ENCODE results near the gene TAF11L5. TPM values are rescaled to one million over a fixed set of nuclear protein-coding genes. Genes with fewer than 3 reads are reported as not detected.

Gene TAF11L5
- not detected in 2 replicates for total RNA-seq

DNA sequence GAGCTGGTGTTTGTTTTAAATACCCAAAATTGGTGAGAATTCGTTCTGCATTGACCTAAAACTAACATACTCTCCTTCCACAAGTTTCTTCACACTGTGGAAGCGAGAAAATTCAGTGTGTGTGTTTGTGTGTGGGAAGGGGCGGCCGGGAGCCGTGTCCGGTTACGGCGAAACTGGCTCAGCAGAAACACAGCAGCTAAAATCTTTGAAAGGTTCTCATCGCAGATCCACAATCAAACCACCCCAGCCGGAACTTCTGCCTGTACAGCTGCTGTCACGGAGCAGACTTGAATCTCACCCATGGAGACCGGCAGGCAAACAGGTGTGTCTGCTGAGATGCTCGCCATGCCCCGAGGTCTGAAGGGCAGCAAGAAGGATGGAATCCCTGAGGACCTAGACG lies at the start of gene TAF11L5:
TAF11L5 (plus strand) TSS at position 301 of the 400 bp plus-strand sequence.

GRCh38 chr5:17497931-17498330 lies 27.1 kb upstream of the TAF11L5 start, which contains the start of gene TAF11L2:
TAF11L2 (plus strand) TSS chr5:17498231.

GRCh38 chr5:17518067-17518466 lies 7.0 kb upstream of the TAF11L5 start, which contains the start of gene TAF11L3:
TAF11L3 (plus strand) TSS chr5:17518367.

GRCh38 chr5:17521501-17521900 lies 3.5 kb upstream of the TAF11L5 start, which contains the start of gene TAF11L4:
TAF11L4 (plus strand) TSS chr5:17521801.

GRCh38 chr5:17528369-17528768 lies 3.3 kb downstream of the TAF11L5 start, which contains the start of gene TAF11L6:
TAF11L6 (plus strand) TSS chr5:17528669.

Other genes starting within 250 kb of the TAF11L5 start
- gene TAF11L2, start 27.0 kb upstream of the TAF11L5 start, total RNA-seq: not detected in 2 replicates
- gene TAF11L3, start 6.9 kb upstream of the TAF11L5 start, total RNA-seq: not detected in 2 replicates
- gene TAF11L4, start 3.4 kb upstream of the TAF11L5 start, total RNA-seq: not detected in 2 replicates
- not detected in 2 replicates for gene TAF11L6, start 3.4 kb downstream of the TAF11L5 start, total RNA-seq
- gene TAF11L7, start 60.5 kb downstream of the TAF11L5 start, total RNA-seq: not detected in 2 replicates
- not detected in 2 replicates for gene TAF11L8, start 65.7 kb downstream of the TAF11L5 start, total RNA-seq
- not detected in 2 replicates for gene TAF11L9, start 69.2 kb downstream of the TAF11L5 start, total RNA-seq
- not detected in 2 replicates for gene TAF11L10, start 72.6 kb downstream of the TAF11L5 start, total RNA-seq
- gene TAF11L11, start 78.9 kb downstream of the TAF11L5 start, total RNA-seq: not detected in 2 replicates
- gene TAF11L12, start 85.2 kb downstream of the TAF11L5 start, total RNA-seq: not detected in 2 replicates
- not detected in 2 replicates for gene TAF11L13, start 106.9 kb downstream of the TAF11L5 start, total RNA-seq
- not detected in 2 replicates for gene TAF11L14, start 109.2 kb downstream of the TAF11L5 start, total RNA-seq